HG03280 (cell line): Measurements from ENCODE around the gene ADAMTS10.
"Not testable (repeated sequence)": the region's sequence is repeated elsewhere in the genome, so short reads cannot be mapped to it uniquely, and the experiment has no call there.

Experiments used
- ATAC-seq: cut with Tn5 transposase; IDR thresholded peaks from one replicate; pipeline ENCODE4 v1.9.1; 2021; ENCODE audit warnings: mild to moderate bottlenecking, moderate library complexity; ENCODE audit not compliant: unreplicated experiment

ADAMTS10 gene

DNA sequence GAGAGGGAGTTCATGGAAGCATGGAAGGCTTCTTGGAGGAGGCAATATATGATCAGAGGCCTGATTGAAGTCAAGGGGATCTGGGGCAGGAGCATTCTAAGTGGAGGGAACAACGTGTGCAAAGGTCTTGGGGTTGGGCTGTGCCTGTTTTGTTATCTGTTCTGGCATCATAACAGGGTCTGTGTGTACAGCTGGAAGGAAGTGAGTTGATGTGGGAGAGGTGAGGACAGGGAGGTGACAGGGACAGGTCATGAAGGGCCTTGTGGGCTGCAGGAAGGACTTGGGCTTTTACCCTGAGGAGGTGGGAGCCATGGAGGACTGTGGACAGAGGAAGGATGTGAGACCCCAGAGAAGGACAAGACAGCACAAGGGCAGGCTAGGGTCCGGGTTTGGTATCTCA is 18.7 kb upstream of the ADAMTS10 start:
- no peak for ATAC-seq

GRCh38 chr19:8626842-8627241 is 16.3 kb upstream of the ADAMTS10 start:
- ATAC-seq: no peak

- ATAC-seq: not testable (repeated sequence)
Measured at GRCh38 chr19:8622886-8623285, 12.4 kb upstream of the ADAMTS10 start.

GRCh38 chr19:8618751-8619150 is 8.2 kb upstream of the ADAMTS10 start:
- ATAC-seq: no peak

DNA sequence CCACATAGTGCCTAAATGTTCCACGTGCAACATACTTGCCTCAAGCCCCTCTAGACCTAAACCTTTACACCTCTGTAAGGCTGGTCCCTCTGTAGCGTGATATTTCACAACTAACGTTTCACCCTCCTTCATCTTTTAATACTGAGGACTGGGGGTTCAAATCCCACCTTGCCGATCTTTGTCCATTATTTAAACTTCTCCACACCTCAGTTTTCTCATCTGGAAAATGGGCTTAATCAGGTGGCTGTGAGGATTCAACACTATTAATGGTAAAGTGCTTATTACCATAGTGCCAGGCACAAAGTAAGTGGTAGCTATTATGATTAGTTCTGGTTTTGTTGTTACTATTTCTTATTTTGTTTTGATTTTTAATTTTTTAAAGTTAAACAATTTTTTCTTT is 7.5 kb upstream of the ADAMTS10 start:
- ATAC-seq: no peak

GRCh38 chr19:8617325-8617724 is 6.8 kb upstream of the ADAMTS10 start:
- not testable (repeated sequence) for ATAC-seq

- no peak for ATAC-seq
Measured at GRCh38 chr19:8616861-8617260, 6.3 kb upstream of the ADAMTS10 start.

GRCh38 chr19:8615813-8616596 is 5.5 kb upstream of the ADAMTS10 start:
- ATAC-seq: no peak

DNA sequence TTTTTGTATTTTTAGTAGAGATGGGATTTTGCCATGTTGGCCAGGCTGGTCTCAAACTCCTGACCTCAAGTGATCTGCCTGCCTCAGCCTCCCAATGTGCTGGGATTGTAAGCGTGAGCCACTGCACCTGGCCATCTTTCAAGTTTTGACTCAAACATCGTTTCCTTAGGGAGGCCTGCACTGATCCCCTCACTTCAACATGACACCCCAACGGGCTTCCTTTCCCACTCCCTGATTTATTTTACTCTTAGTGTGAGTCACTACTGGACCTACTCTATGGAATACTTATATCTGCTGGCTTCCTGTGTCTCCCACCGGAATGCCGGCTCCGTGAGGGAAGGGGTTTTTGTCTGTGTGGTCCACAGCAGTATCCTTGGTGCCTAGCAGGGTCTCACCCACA is 4.5 kb upstream of the ADAMTS10 start:
- ATAC-seq: no peak

DNA sequence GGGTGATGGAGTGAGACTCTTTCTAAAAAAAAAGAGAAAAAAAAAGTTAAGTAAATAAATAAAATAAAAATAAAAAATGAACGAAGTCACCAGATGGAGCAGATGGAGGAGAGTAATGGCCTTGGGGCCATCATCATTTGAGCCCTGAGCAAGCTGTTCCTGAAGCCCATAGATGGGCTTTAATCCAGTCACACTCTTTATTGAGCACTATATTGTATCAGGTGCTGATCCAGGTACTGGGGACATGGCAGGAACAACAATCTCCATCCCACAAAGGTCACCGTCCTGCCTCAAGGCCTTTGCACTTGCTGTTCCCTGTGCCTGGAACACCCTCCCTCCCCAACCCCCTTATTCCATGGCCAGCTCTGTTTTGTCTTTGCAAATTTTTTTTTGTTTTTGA is 3.9 kb upstream of the ADAMTS10 start:
- ATAC-seq: no peak

- ATAC-seq: no peak
Measured at GRCh38 chr19:8612807-8613171, 2.3 kb upstream of the ADAMTS10 start.

DNA sequence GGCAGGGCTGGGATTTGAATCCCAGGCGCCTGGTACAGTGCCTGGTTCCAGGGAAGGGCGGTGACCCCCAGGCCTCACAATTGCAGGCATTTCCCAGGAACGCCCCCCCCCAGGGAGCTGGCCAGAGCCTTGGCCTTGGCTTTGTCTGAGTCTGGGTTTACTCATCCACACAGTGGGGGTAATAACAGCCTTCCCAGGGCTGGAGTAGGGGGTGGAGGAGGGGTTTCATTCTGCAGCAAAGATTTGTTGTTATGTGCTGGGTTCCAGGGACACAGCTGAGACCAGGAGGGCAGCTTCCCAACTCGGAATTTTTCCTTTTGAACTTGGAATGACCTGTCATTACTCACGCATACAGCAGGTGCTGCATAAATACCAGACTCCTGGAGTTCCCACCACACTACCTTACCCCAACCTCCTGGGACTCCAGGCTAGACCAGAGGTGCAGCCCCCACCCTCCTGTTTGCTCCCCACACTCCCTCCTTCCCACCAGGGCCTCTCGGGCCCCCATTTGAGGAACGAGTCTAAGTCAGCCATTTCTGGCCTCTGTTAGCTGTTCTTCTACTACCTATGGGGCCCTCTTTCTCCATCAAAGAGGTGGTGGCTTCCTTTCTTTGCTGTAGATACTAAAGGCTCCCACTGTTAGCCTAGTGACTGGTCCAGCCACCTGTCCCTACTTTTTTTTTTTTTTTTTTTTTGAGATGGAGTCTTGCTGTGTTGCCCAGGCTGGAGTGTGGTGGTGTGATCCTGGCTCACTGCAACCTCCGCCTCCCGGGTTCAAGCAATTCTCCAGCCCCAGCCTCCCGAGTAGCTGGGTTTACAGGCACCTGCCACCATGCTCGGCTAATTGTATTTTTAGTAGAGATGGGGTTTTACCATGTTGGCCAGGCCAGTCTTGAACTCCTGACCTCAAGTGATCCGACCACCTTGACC is 1.6 kb upstream of the ADAMTS10 start:
- ATAC-seq: no peak

DNA sequence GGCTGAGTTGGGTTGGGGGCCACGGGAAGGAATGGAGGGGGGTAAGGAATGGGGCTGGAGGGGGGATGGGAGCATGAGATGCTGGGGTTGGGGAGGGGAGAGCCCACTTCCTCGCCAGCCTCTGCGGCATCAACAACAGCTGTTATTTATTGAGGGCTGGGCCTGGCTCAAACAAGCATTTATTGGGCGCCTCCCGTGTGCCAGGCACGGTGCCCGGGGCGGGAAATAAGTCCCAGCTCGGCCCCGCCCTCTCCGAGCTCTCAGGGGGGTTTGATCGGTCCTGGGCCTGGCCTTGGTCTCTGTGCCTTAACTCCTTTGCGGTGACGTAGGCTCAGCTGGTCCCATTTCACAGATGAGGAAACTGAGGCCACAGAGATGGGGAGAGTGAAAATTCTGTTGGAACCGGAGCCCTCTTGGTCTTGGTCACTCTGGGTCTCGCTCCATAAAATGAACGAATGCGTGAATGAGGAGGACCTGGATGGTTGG is 919 bp upstream of the ADAMTS10 start:
- ATAC-seq: no peak

- no peak for ATAC-seq
Measured at GRCh38 chr19:8610936-8611300, 403 bp upstream of the ADAMTS10 start.

DNA sequence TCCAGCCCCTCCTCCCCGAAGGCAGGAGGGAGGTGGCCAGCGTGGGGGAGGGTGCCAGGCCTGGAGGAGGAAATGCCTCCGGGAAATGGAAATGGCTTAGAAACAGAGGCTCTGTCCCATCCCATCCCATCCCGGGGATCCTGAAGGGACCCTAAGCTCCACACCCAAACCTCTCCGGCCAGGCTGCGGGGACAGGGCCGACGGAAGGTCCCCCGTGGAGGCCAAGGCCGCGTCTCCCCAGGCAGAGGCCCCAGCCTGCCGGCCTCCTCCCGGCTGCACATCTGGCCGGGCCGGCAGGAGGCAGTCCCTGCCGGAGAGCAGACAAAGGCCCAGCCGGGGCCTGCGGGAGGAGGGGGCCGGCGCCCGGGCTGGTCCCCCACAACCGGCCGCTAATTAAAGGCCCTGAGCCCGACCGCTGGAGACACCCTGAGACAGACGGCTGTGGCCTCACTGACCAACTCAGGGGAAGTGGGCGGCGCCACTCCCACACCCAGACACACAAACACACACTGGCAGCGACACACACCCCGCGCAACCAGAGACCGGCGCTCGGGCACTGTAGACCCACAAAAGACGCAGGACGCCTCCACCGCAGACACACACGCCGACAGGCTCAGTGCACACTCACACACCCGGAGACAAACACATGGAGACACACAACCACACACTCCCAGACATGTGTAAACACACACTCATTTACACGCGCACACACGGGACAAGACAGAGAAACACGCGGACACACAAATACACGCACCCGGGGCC is 1.1 kb downstream of the ADAMTS10 start:
- no peak for ATAC-seq

DNA sequence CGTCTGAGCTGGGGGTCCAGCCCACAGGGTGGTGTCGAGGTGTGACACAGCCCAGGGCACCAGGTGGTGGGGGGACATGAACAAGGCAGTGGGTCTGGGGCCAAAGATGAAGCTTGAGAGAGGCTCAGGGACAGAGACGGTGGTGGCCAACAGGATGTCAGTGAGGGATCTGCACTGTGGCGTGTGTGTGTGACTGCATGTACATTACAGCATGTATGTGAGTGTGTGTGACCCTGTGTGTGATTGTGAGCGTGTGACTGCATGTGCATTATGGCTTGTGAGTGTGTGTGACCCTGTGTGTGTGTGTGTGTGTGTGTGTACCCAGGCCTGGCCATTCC is 1.6 kb downstream of the ADAMTS10 start:
- no peak for ATAC-seq

GRCh38 chr19:8607386-8607785 is 3.1 kb downstream of the ADAMTS10 start:
- ATAC-seq: no peak

DNA sequence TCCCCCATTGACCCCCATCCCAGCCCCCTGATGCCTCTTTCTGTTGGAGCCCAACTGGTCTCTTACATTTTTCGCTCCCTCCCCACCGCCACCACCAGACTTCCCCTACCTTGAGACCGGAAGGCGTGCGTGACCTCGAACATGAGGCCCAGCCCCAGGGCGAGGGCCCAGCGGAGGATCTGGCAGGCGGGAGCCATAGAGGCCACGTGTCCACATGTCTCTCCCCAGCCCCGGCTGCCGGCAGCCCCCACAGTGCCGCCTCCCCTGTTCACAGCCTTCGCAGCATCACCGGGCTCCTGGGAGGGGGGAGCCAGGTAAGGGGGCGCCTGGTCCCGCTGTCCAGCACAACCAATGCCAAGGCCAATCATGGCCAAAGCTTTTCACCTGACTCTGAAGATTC is 5.0 kb downstream of the ADAMTS10 start:
- no peak for ATAC-seq

- ATAC-seq: no peak
Measured at GRCh38 chr19:8601796-8602195, 8.7 kb downstream of the ADAMTS10 start.

- ATAC-seq: no peak
Measured at GRCh38 chr19:8600816-8601215, 9.7 kb downstream of the ADAMTS10 start.

- ATAC-seq: no peak
Measured at GRCh38 chr19:8600064-8600463, 10.5 kb downstream of the ADAMTS10 start.
